Panc1 (cell line): Measurements from ENCODE around the gene PTPN22. TPM values are rescaled to one million over a fixed set of nuclear protein-coding genes. Genes with fewer than 3 reads are reported as not detected.

Experiments
- ATAC-seq: fragments of 200-7000 bp; cut with Tn5 transposase; 2 replicates; pipeline ENCODE4 v1.9.1; 2020; ENCODE audit warnings: mild to moderate bottlenecking, moderate library complexity
- BruUV-seq: library from RNA; stranded (reverse); fragments of 400-500 nt; replicated peaks from 2 replicates; lab custom pipeline; 2021; lab: Mats Ljungman, UMichigan
- CTCF ChIA-PET: fragments of 300-600 bp; sonication (Branson Sonifier 250); formaldehyde crosslinking; loops from one replicate; lab custom pipeline; 2022; ENCODE audit warnings: antibody characterized with exemption; lab: Charles Lee
- POLR2A ChIA-PET: fragments of 300-600 bp; sonication (Branson Sonifier 250); formaldehyde crosslinking; loops from one replicate; lab custom pipeline; 2022; ENCODE audit warnings: antibody characterized with exemption; lab: Charles Lee
- DNase-seq: peaks from one replicate; pipeline ENCODE4 v3.0.0-alpha.2; 2010; ENCODE audit warnings: low read depth, low spot score
- H3K27ac ChIP-seq: 2 replicates; pipeline ENCODE4 v1.5.1; 2011; ENCODE audit warnings: mild to moderate bottlenecking, low read length, inconsistent platforms
- H3K27me3 ChIP-seq: fragments of 200-500 bp; sonication (Bioruptor generic); 2 replicates; pipeline ENCODE4 v1.6.0; 2014; ENCODE audit warnings: low read length, inconsistent platforms; ENCODE audit not compliant: control insufficient read depth, insufficient read depth
- H3K36me3 ChIP-seq: fragments of 200-500 bp; sonication (Bioruptor generic); 2 replicates; pipeline ENCODE4 v1.5.1; 2014; ENCODE audit warnings: inconsistent platforms, mild to moderate bottlenecking, low read length, moderate library complexity; ENCODE audit not compliant: control insufficient read depth, insufficient read depth
- H3K4me1 ChIP-seq: 2 replicates; pipeline ENCODE4 v1.5.1; 2011; ENCODE audit warnings: inconsistent platforms, mild to moderate bottlenecking, low read length, moderate library complexity; ENCODE audit not compliant: control insufficient read depth, insufficient read depth
- H3K4me3 ChIP-seq, 2 experiments: 2 replicates each; pipeline ENCODE4 v1.5.1; 2011 to 2012; ENCODE audit warnings: low read depth in 2 of 2, low read length in 2 of 2, mild to moderate bottlenecking in 2 of 2, inconsistent platforms in 1 of 2, moderate library complexity in 1 of 2
- H3K9me3 ChIP-seq: fragments of 200-500 bp; sonication (Bioruptor generic); 2 replicates; pipeline ENCODE4 v1.5.1; 2014; ENCODE audit warnings: low read depth, mild to moderate bottlenecking, inconsistent platforms, low read length, moderate library complexity; ENCODE audit not compliant: control insufficient read depth, insufficient read depth
- POLR2AphosphoS5 ChIP-seq: IDR thresholded peaks from 2 replicates; pipeline ENCODE4 v1.6.1; 2012; ENCODE audit warnings: mild to moderate bottlenecking, low read depth, low read length, moderate library complexity
- REST ChIP-seq, 2 experiments: IDR thresholded peaks; 2 replicates each; pipeline ENCODE4 v1.6.1; 2011 to 2012; ENCODE audit warnings: low read depth in 2 of 2, control low read depth in 1 of 2, low read length in 1 of 2, mild to moderate bottlenecking in 1 of 2, moderate library complexity in 1 of 2; ENCODE audit not compliant: insufficient read depth in 1 of 2
- SIN3A ChIP-seq: IDR thresholded peaks from 2 replicates; pipeline ENCODE4 v1.6.1; 2012; ENCODE audit warnings: low read depth, mild to moderate bottlenecking, low read length, moderate library complexity, borderline replicate concordance; ENCODE audit not compliant: insufficient read depth
- TCF7L2 ChIP-seq: IDR thresholded peaks from 2 replicates; pipeline ENCODE4 v1.6.1; 2011; ENCODE audit warnings: mild to moderate bottlenecking, low read depth, low read length, inconsistent platforms
- in situ Hi-C: cut with HindIII; loops from 2 replicates; pipeline ENCODE4 v1.10.0; 2016; ENCODE audit warnings: low sequenced_read_pairs, low pct_unique_long_range_greater_than_20kb
- intact Hi-C: fragments of 100-400 bp; cut with micrococcal nuclease; formaldehyde crosslinking; loops from one replicate; pipeline ENCODE4 v1.10.0; 2022; ENCODE audit not compliant: unreplicated experiment
- total RNA-seq: library from RNA; stranded (reverse); gene quantifications from one replicate; pipeline ENCODE4 v1.2.1, GENCODE V29; 2021; ENCODE audit not compliant: unreplicated experiment
- TF ChIP-seq, protein P1 (sequence below): fragments of 450-650 bp; IDR thresholded peaks from 2 replicates; pipeline ENCODE4 v1.5.1; 2017; ENCODE audit warnings: mild to moderate bottlenecking

PTPN22 gene
- total RNA-seq, 1 experiment from 2014 or later: not detected

GRCh38 chr1:113870778-113871177, 734 bp downstream of the PTPN22 start:
- no peak overlapping the region for H3K27ac ChIP-seq
- H3K9me3 ChIP-seq: no peaks in the 10 kb centered on the region
- H3K27me3 ChIP-seq: no peaks in the 10 kb centered on the region
- DNase-seq (no peak), ATAC-seq (no peak)
- no peak for TF ChIP-seq SIN3A
- no peak for TF ChIP-seq POLR2AphosphoS5
- TF ChIP-seq, protein P1, sequence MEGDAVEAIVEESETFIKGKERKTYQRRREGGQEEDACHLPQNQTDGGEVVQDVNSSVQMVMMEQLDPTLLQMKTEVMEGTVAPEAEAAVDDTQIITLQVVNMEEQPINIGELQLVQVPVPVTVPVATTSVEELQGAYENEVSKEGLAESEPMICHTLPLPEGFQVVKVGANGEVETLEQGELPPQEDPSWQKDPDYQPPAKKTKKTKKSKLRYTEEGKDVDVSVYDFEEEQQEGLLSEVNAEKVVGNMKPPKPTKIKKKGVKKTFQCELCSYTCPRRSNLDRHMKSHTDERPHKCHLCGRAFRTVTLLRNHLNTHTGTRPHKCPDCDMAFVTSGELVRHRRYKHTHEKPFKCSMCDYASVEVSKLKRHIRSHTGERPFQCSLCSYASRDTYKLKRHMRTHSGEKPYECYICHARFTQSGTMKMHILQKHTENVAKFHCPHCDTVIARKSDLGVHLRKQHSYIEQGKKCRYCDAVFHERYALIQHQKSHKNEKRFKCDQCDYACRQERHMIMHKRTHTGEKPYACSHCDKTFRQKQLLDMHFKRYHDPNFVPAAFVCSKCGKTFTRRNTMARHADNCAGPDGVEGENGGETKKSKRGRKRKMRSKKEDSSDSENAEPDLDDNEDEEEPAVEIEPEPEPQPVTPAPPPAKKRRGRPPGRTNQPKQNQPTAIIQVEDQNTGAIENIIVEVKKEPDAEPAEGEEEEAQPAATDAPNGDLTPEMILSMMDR: no peak
- no peak for TF ChIP-seq TCF7L2
- TF ChIP-seq REST (IDR thresholded peaks at IDR 0.05; ENCODE audit: insufficient read depth in 1 of 2, low read depth in 2 of 2, low read length in 1 of 2): no peak
- intact Hi-C loops: no loop called here
- in situ Hi-C loops: no loop called here
- ChIA-PET CTCF (no interaction called here), POLR2A (no interaction called here)
- no peak overlapping the region for H3K4me3 ChIP-seq
- BruUV-seq: no TSS peak
- no peaks in the 10 kb centered on the region for H3K36me3 ChIP-seq
- no peaks in the 10 kb centered on the region for H3K4me1 ChIP-seq

DNA sequence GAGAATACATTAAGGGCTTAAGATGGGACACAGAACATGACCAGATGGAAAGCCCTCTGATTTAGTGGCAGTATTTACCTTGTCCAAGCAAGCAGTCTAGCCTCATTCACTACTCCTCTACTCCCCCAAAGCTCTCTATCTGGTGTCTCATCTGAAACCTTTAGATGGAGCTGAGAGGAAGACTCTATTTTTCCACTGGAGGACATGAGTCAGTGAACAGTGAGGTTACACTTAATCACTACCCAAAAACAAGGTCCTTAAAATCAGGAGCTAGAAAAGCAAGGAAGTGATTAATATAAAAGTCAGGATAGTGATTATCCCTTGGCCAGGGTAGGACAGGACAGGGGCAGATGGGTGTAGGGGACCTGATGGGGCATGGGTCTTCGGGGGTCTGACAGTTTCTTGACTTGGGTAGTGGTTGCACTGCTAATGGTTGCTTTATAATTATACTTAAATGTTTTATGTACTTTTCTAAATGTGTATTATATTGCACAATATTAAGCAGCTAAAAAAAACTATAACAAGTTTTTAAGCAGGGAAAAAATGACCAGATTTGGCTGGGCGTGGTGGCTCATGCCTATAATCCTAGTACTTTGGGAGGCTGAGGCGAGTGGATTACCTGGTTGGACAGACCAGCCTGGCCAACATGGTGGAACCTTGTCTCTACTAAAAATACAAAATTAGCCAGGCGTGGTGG, 3.0 kb downstream of the PTPN22 start:
- intact Hi-C loops (no loop called here), in situ Hi-C loops (no loop called here)
- no peaks in the 10 kb centered on the region for H3K36me3 ChIP-seq
- no peaks in the 10 kb centered on the region for H3K4me1 ChIP-seq
- CTCF ChIA-PET: interaction anchor here (0.6 kb wide), 1 partner anchor 64 kb away, joined by 3 read pairs; no protein-coding TSS in a partner anchor
- TF ChIP-seq, protein P1: no peak
- no peak for TF ChIP-seq TCF7L2
- no peak for TF ChIP-seq SIN3A
- TF ChIP-seq REST (IDR thresholded peaks at IDR 0.05; ENCODE audit: insufficient read depth in 1 of 2, low read depth in 2 of 2, low read length in 1 of 2): no peak
- no peak for TF ChIP-seq POLR2AphosphoS5
- no peak for ATAC-seq
- no peaks in the 10 kb centered on the region for H3K9me3 ChIP-seq
- BruUV-seq: no TSS peak
- DNase-seq: no peak
- POLR2A ChIA-PET: no interaction called here
- no peaks in the 10 kb centered on the region for H3K27me3 ChIP-seq
- H3K27ac ChIP-seq: no peak overlapping the region
- H3K4me3 ChIP-seq: no peak overlapping the region
